Thyroid gland (tissue), 4 donors: ENCODE results near the gene ADAP1. TPM values are rescaled to one million over a fixed set of nuclear protein-coding genes. Genes with fewer than 3 reads are reported as not detected.

Experiments used
- DNase-seq, 2 donors: peaks; one replicate each; pipeline ENCODE4 v3.0.0-alpha.2; 2019
- H3K27ac ChIP-seq, 3 donors: fragments of 200-600 bp; sonication (generic); 1 replicate in 2 of 3; 2 replicates in 1 of 3; pipeline ENCODE4 v1.5.1; 2016 to 2019; ENCODE audit warnings: mild to moderate bottlenecking in 1 of 3, moderate library complexity in 1 of 3
- H3K27me3 ChIP-seq: fragments of 200-600 bp; sonication (generic); one replicate; pipeline ENCODE4 v1.5.1; 2019
- H3K36me3 ChIP-seq, 2 donors: fragments of 200-600 bp; sonication (generic); one replicate each; pipeline ENCODE4 v1.5.1; 2016 to 2019
- H3K4me1 ChIP-seq, 2 donors: fragments of 200-600 bp; sonication (generic); one replicate each; pipeline ENCODE4 v1.5.1; 2017 to 2019
- H3K4me3 ChIP-seq, 3 donors: fragments of 200-600 bp; sonication (generic); replicated peaks in 1 of 3; 1 replicate in 2 of 3; 2 replicates in 1 of 3; pipeline ENCODE4 v1.5.1; 2016; ENCODE audit warnings: mild to moderate bottlenecking in 1 of 3
- H3K9me3 ChIP-seq: fragments of 200-600 bp; sonication (generic); one replicate; pipeline ENCODE4 v1.5.1; 2017
- CTCF ChIP-seq, 6 experiments: fragments of 200-600 bp in 3 of 6; fragments of 450-650 bp in 3 of 6; sonication (generic) in 3 of 6; IDR thresholded peaks; one replicate each; pipeline ENCODE4 v1.5.1; 2016 to 2019; ENCODE audit warnings: antibody characterized with exemption in 6 of 6, mild to moderate bottlenecking in 2 of 6, inconsistent platforms in 1 of 6, moderate library complexity in 1 of 6
- POLR2A ChIP-seq, 2 donors: fragments of 450-650 bp; IDR thresholded peaks; one replicate each; pipeline ENCODE4 v1.6.1; 2017; ENCODE audit warnings: antibody characterized with exemption in 2 of 2, mild to moderate bottlenecking in 2 of 2, moderate library complexity in 1 of 2
- WGBS, 2 donors: methylation state at CpG; one replicate each; pipeline ENCODE4 v1.1.5; 2017; 5-methylcytosine and 5-hydroxymethylcytosine counted together
- intact Hi-C: fragments of 100-400 bp; cut with DNase I; formaldehyde crosslinking; loops from one replicate; pipeline ENCODE4 v1.15.1; 2023
- total RNA-seq, 4 donors: library from RNA; depleted of rRNA; stranded (reverse); fragments of >200 nt; gene quantifications; one replicate each; pipeline ENCODE4 v1.2.3, GENCODE V29; 2016

The ADAP1 gene
- total RNA-seq, 4 donors from 2014 or later, result 11.7 to 29.9 (median 23.4) TPM

- peaks cover 41 to 43% of the 10 kb centered on the region in 2 donors for H3K36me3 ChIP-seq
Measured at GRCh38 chr7:849781-850180, 104.7 kb downstream of the ADAP1 start.

GRCh38 chr7:849145-849544 is 105.3 kb downstream of the ADAP1 start:
- Histone ChIP-seq H3K27me3 (no peaks in the 10 kb centered on the region), H3K4me1 (no peaks in the 10 kb centered on the region), H3K36me3 (peaks cover 39 to 41% of the 10 kb centered on the region in 2 donors), H3K9me3 (no peaks in the 10 kb centered on the region), H3K27ac (no peak overlapping the region), H3K4me3 (no peak overlapping the region)
- intact Hi-C loops, result no loop called here
- 91 to 96% methylated on average over 14 of the region's 14 CpGs for WGBS, 2 donors
- TF ChIP-seq CTCF (IDR thresholded peaks at IDR 0.05) (no peak), POLR2A (IDR thresholded peaks at IDR 0.05) (no peak)
- no peak for DNase-seq

More at GRCh38 chr7:849781-850180, 104.7 kb downstream of the ADAP1 start:
- Histone ChIP-seq H3K9me3 (no peaks in the 10 kb centered on the region), H3K4me1 (no peaks in the 10 kb centered on the region), H3K27me3 (no peaks in the 10 kb centered on the region), H3K27ac (no peak overlapping the region), H3K4me3 (no peak overlapping the region)
- intact Hi-C loops, result no loop called here
- TF ChIP-seq CTCF (IDR thresholded peaks at IDR 0.05) (no peak), POLR2A (IDR thresholded peaks at IDR 0.05) (no peak)
- DNase-seq, result no peak
- WGBS, 2 donors, result 93 to 97% methylated on average over 19 of the region's 19 CpGs

Other genes starting within 250 kb of the ADAP1 start
- 10 to 100 TPM; 20.2 to 40.7 (median 34.0) TPM for gene DNAAF5, start 228.0 kb downstream of the ADAP1 start, total RNA-seq
- gene PRKAR1B, start 227.4 kb downstream of the ADAP1 start, total RNA-seq, result 10 to 100 TPM in 3 of 4 donors, 1 to 10 TPM in 1; 7.3 to 15.6 (median 12.3) TPM
- 100 to 1,000 TPM; 146 to 260 (median 186) TPM for gene SUN1, start 122.2 kb downstream of the ADAP1 start, total RNA-seq
- 10 to 100 TPM; 29.2 to 38.7 (median 34.3) TPM for gene GET4, start 78.1 kb downstream of the ADAP1 start, total RNA-seq
- gene COX19, start 20.9 kb upstream of the ADAP1 start, total RNA-seq, result 10 to 100 TPM in 3 of 4 donors, 1 to 10 TPM in 1; 8.2 to 28.2 (median 17.8) TPM
- gene CYP2W1, start 28.5 kb upstream of the ADAP1 start, total RNA-seq, result not detected
- gene GPR146, start 89.9 kb upstream of the ADAP1 start, total RNA-seq, result 10 to 100 TPM in 3 of 4 donors, 1 to 10 TPM in 1; 8.7 to 49.4 (median 32.7) TPM
- 10 to 100 TPM; 12.5 to 29.2 (median 21.2) TPM for gene GPER1, start 133.4 kb upstream of the ADAP1 start, total RNA-seq
- 10 to 100 TPM; 27.5 to 57.0 (median 37.4) TPM for gene ZFAND2A, start 205.5 kb upstream of the ADAP1 start, total RNA-seq